GM18511 (cell line): ENCODE data around the gene PSMD4.
A peak's percentile ranks its signal among the peaks of the same experiment; 100 is the strongest.
"Not testable (repeated sequence)": the region's sequence is repeated elsewhere in the genome, so short reads cannot be mapped to it uniquely, and the experiment has no call there.

ENCODE experiments used
- ATAC-seq: cut with Tn5 transposase; IDR thresholded peaks from one replicate; pipeline ENCODE4 v1.9.1; 2021; ENCODE audit warnings: mild to moderate bottlenecking, moderate library complexity; ENCODE audit not compliant: unreplicated experiment

PSMD4 gene

DNA sequence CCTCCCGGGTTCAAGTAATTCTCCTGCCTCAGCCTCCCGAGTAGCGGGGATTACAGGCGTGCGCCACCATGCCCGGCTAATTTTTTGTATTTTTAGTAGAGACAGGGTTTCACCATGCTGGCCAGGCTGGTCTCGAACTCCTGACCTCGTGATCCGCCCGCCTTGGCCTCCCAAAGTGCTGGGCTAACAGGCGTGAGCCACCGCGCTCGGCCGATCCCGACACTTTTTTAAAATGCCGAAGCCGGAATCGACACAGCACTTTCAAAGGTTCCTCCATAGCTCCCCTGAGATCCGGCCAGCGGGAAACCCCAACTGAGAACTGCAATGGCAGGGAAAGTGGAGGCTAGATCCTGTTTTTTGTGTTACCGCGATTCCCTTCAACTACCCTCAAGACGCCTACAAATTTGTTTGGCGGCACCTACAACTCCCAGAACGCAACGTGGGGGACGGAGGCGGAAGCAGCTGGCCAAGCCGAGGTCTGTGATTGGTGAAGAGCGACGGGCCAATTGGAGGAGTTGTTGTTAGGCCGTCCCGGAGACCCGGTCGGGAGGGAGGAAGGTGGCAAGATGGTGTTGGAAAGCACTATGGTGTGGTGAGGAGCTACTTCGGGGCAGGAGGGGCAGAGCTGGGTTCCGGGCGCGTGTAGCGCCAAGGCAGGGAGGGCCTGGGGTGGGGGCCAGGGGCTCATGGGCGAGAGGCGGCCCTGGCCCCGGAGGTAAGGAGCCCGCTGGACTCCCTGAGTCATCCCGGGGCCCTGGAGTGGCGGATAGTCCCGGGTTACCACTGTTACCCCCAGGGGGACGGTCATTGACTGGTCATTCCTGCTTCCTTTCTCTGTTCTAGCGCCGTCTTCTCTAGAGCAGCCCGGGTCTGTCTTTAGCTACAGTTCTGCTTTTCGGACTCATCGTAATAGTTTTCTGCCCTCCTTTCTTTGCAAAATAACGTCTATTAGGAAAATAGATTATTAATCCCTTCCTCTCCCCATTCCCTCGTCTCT is at the start of gene PSMD4:
Gene PSMD4, plus strand, starts transcription at position 518 of the 997 bp plus-strand sequence. Its CDS starts 49 bp downstream, at position 567.
- ATAC-seq, result peak; percentile 94

DNA sequence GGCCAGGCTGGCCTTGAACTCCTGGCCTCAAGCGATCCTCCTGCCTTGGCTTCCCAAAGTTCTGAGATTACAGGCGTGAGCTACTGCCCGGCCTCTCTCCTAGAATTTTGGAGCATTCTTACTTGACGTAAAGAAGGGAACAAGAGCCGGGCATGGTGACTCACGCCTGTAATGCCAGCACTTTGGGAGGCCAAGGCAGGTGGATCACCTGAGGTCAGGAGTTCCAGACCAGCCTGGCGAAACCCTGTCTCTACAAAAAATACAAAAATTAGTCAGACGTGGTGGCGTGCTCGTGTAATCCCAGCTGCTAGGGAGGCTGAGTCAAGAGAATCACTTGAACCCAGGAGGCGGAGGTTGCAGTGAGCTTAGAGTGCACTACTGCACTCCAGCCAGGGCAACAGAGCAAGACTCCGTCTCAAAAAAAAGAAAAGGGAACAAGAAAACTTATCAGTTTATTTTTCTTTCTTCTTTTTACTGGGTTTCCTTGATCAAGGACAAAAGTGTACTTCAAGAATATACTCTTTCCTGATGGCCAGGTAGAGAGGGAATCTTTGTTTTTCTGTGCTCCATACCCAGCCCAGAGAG is 49.1 kb upstream of the PSMD4 start:
- not testable (repeated sequence) for ATAC-seq

DNA sequence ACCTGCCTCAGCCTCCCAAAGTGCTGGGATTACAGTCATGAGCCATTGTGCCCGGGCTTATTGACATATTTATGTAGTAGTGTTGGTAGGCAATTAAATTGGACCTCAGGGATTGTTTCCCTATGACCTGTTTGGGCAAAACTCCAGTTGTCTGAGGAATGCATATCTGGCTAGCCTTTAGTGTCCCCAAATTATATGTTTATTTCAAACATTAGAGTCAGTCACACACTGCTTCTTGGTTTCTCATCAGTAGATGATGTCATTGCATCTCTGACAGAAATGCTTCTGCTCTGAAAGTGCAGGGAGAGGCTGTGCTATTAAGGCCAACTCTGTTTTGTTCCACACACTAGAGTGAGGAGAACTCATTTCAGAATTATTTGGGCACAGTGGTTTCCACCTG is 43.7 kb upstream of the PSMD4 start:
- no peak for ATAC-seq

DNA sequence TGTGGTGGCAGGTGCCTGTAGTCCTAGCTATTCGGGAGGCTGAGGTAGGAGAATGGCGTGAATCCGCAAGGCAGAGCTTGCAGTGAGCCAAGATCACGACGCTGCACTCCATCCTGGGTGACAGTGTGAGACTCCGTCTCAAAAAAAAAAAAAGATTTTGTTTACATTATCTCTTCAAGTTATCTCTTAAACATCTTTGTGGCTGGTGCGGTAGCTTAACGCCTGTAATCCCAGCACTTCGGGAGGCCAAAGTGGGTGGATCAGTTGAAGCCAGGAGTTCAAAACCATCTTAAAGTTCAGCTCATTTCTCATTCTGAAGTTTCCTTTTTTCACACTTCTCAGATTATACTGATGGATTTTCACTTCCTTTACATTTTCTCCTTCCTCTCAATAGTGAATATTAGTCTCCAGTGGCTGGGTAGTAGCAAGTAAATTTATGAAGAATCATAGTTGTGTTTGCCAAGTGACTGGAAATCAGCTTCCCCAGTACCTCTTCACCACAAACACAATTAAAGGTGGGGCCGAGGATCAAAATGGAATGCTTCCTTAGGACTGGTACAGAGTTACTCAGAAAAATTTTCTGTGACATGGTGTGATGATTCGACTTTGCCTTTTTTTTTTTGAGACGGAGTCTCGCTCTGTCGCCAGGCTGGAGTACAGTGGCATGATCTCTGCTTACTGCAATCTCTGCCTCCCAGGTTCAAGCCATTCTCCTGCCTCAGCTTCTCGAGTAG is 42.4 kb upstream of the PSMD4 start:
- no peak for ATAC-seq

DNA sequence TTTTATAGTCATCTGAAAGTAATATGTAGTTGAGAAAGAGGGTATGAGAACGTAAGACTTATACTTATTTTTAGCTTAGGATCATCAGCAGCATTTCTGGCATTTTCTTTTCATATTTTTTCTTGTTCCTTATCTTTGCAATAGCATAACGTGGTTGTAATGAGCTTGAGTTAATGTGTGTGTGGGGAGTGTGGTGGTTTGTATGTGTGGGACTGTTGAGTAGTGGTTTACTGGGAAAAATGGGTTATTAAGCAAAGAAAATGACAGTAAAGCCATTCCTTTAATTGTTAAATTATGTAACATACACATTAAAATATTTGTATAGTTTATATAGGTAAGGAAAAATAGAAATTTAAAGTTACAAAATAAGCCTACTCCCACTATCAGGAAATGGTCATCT is 41.0 kb upstream of the PSMD4 start:
- ATAC-seq, result no peak

DNA sequence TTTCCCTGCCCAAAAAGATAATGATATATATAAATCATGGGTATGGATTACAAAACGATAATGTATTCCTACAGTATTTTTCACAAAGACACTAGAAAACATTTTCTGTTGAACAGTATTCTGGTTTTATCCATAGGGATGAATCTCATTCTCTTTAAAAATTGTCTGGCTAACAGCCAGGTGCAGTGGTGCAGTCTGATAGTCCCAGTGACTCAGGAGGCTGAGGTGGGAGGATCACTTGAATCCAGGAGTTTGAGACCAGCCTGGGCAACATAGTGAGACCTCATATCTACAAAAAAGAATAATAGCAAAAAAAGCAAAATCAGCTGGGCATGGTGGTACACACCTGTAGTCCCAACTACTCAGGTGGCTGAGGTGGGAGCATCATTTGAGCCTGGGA is 32.9 kb upstream of the PSMD4 start:
- ATAC-seq, result no peak

DNA sequence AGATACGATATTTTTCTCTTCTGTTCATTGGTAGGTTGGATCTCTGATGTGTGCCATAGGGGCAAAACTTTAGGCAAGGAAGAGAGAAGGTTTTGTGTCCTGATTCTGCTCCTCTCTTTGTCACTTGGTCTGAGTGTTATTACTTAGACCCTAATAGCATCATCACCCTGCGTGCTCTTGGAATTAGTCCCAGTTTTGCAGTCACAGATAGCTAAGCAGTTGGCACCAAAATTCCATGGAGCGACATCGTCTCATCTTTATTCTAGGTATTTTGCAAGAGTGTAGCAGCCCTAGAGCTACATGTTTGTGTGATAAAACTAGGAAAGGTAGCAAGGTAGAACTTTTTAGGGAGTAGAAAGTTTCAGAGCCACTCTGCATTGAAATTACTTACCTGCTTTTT is 32.4 kb upstream of the PSMD4 start:
- no peak for ATAC-seq

DNA sequence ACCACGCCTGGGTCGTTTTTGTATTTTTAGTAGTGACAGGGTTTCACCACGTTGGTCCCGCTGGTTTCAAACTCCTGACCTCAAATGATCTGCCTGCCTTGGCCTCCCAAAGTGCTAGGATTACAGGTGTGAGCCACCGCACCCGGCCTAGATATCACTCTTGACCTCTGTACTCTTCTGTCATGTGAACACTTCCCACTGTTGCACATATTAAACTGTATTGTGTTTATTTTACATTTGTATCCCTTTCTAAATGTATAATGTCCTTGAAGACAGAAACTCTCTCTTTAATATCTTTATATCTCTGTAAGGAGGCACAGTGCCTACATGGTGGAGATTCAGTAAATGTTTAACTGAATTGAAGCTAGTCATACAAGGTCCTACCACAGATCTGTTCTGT is 19.3 kb upstream of the PSMD4 start:
- no peak for ATAC-seq

DNA sequence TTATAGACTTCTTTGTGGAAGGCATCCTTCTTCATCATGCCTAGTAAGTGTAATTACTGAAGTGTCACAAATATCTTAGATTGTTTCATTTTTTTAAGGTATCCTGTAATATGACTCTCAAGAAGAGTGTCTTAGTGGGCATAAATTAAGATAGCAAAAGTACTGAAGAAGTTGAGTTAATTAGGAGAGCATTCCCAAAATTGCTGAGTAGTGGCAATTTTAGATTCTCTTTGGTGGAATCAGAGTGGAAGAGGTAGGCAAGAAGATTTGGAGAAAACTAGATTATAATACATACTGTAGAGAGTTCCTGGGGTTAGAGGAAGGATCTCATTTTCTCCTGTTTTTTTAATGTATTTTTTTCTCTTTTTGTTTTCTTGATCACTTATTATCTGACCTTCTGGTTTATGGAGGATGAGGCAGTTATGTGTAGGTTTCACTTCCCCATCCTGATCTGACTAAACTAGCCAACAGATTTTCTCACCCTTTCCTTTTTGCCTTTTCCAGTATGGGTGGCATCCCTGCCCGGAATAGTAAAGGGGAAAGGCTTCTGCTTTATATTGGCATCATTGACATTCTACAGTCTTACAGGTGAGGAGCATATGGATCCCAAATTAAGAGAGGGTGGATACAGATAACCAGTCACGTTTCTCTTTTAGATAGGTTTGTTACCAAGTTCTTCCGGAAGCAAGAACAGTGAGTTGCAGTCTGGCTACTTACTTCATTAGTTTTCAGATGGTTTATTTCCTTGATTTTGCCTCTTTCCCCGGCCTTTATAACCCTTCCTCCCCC is 16.7 kb upstream of the PSMD4 start:
- no peak for ATAC-seq

DNA sequence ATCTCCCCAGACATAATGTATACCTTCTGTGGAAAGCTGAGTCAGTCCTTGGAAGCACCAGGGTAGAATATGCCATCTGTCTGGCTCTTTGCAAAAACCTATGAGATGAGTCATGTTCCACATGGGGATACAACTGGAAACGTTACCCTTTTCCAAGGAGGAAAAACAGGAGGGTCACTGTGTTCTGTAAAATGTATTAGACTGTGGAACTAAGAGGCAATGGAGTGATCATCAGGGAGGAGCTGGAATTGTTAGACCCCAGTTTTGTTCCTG is 16.1 kb upstream of the PSMD4 start:
- ATAC-seq, result no peak

DNA sequence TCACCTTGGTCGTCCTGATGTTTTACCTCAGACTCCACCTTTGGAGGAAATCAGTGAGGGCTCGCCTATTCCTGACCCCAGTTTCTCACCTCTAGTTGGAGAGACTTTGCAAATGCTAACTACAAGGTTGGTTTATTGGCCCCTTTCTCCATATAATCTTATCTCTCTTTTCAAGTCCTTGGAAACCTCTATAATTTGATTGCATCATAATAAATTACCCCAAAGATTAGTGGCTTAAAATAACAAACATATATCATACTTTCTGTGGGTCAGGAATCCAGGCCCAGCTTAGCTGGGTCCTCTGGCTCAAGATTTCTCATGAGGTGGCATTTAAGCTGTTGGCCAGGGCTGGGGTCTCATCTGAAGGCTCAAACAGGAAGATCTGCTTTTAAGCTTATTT is 12.1 kb upstream of the PSMD4 start:
- no peak for ATAC-seq

DNA sequence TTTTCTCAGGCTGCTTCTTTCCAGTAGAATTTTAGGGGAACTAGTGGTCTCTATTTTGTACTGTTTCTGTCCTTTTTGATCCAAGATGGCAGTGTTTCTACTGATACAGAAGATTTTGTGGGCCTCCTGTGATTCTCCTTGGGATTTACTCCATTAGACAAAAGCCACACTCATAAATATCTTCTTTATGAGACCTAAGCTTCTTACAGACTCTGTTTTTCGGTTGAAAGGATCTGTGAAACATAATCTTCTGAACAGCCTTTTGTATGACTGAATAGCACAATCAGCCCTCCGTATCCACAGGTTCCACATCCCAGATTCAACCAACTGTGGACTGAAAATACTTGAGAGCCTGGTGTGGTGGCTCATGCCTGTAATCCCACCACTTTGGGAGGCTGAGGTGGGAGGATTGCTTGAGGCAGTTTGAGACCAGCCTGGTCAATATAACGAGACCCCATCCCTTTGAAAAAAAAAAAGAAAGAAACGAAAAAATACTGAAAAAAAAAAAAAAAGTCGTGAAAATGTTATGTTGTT is 10.8 kb upstream of the PSMD4 start:
- no peak for ATAC-seq

DNA sequence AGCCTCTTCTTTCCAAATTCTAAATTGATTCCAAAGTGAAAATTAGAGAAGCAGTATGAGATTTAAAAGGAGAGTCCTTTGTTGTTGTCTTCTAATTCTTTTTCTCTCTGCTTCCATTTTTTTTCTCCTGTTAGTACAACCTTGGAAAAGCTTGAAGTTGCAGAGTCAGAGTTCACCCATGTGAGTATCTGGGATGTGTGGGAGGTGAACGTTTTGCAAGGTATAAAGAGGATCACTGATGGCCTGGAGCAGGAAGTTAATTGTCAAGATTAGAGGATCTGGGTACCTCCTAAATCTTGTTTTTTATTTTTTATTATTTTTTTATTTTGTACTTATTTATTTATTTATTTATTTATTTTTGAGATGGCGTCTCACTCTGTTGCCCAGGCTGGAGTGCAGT is 7.7 kb upstream of the PSMD4 start:
- ATAC-seq, result no peak

DNA sequence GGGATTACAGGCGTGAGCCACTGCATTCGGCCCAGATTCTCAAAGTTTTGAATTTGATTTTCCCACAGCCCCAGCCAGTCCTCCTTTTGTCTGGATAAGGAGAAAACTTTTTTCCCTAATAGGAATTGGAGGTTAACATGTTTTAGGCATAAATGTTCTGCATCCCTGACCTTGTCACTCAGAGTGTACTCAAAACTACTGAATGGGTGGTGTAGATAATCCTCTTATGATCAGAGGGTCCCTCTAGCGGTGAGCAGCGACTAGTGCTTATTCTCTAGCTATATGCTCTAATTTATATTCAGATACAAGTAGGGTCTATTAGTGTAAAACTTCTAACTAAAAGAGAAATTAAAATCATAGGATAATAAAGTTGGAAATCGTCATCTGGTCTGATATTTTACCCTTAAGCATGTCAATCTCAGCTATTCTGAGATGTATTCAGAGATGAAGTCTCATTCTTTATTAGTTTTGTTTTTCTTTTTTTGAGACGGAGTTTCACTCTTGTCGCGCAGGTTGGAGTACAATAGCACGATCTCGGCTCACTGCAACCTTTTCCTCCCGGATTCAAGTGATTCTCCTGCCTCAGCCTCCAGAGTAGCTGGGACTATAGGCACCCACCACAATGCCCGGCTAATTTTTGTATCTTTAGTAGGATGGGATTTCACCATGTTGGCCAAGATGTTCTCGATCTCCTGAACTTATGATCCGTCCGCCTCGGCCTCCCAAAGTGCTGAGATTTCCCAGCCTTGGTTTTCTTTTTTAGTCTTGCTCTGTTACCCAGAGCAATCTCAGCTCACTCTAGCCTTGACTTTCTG is 2.7 kb upstream of the PSMD4 start:
- no peak for ATAC-seq

DNA sequence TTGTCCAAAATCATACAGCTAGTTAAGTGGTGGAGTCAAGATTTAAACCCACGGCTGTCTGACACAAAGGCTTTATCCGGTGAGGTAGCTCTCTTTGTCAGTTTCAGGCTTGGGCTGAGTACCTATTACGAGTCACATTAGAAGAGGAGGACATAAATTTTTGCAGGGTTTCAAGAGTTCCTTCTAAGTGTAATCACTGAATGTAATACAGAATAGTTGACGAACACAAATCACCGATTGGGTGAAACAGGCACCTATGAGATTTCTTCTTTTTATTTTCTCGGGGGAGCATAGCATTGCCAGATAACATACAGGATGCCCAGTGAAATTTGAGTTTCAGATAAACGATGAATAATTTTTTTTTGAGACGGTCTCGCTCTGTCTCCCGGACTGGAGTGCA is 847 bp downstream of the PSMD4 start:
- ATAC-seq, result no peak

DNA sequence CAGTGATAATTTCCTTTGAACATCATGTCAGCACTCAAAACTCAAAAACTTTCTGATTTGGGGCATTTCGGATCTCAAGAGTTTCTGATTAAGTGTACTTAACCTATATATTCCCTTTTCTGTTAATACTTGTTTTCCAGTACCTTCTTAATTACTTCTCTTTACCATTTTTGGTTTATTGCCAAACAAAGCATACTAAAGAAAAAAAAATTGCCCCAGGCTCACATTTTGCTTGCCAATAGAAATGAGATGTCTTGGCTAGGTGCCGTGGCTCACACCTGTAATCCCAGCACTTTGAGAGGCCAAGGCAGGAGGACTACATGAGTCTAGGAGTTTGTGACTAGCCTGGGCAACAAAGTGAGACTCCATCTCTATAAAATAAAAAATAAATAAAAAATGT is 4.8 kb downstream of the PSMD4 start:
- ATAC-seq, result no peak

DNA sequence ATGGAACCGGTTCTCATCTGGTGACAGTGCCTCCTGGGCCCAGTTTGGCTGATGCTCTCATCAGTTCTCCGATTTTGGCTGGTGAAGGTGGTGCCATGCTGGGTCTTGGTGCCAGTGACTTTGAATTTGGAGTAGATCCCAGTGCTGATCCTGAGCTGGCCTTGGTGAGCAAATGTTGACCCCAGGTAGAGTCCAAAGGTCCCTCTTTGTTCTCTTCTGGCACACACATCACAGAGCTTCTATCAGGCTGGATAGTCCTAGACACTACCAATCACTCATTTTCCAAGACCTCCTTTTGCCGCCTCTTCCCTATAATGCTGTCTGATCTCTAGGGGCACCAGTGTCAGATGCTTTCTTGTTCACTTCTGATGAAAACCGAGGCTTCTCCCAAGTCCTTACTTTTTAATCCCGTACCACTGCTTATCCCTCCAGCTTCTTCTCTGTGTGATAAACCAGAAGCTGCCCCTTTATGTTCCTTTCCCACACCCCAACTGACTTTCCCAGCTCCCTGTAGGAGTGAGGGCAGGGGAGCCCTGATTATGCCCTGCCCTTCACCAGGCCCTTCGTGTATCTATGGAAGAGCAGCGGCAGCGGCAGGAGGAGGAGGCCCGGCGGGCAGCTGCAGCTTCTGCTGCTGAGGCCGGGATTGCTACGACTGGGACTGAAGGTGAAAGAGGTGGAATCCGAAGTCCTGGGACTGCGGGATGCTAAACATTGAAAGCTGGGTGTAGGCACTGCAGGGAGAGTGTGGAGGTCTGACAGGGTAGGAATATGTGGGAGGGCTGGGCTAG is 11.1 kb downstream of the PSMD4 start:
- ATAC-seq, result no peak

DNA sequence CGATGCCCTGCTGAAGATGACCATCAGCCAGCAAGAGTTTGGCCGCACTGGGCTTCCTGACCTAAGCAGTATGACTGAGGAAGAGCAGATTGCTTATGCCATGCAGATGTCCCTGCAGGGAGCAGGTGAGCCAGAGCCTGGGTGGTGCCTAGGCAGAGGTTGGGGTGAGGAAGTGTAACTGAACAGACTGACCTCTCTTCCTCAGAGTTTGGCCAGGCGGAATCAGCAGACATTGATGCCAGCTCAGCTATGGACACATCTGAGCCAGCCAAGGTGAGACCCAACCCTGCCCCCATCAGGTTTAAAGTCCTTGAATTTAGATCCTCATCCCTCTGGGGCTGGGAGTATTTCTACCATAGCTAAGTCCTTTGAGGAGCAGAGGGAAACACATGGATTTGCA is 11.8 kb downstream of the PSMD4 start:
- no peak for ATAC-seq

DNA sequence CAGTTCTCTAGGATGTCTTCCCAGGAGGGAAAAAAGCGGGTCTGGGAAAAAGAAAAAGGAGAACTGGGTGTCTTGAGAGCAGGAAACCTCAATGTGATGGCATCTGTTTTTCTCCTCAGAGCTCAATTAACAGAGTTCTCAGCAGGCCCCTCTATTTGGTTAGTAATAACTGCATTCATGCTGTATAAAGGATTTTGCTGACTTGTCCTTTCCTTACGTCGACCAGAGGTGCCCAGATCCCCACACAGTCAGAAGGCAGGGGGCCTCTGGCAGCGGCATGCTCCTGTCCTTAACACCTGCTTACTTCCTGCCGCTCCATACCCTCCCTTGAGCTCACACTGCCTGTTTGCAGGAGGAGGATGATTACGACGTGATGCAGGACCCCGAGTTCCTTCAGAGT is 12.3 kb downstream of the PSMD4 start:
- ATAC-seq, result no peak
